Subcutaneous abdominal adipose tissue (tissue), 5 donors: ENCODE data around the gene LPAR3.

Experiments
- H3K27ac ChIP-seq: one replicate; pipeline ENCODE4 v1.7.0; 2013; ENCODE audit warnings: low read depth, mild to moderate bottlenecking, inconsistent platforms, low read length, moderate library complexity
- H3K27me3 ChIP-seq, 5 donors: one replicate each; pipeline ENCODE4 v1.7.0; 2013; ENCODE audit warnings: low read length in 5 of 5, inconsistent platforms in 1 of 5; ENCODE audit not compliant: control insufficient read depth in 5 of 5, insufficient read depth in 4 of 5
- H3K36me3 ChIP-seq, 5 donors: one replicate each; pipeline ENCODE4 v1.7.0; 2013; ENCODE audit warnings: low read length in 5 of 5; ENCODE audit not compliant: control insufficient read depth in 5 of 5, insufficient read depth in 5 of 5
- H3K4me1 ChIP-seq, 5 donors: one replicate each; pipeline ENCODE4 v1.7.0; 2013; ENCODE audit warnings: low read length in 5 of 5, mild to moderate bottlenecking in 3 of 5, moderate library complexity in 1 of 5; ENCODE audit not compliant: control insufficient read depth in 5 of 5, insufficient read depth in 5 of 5
- H3K4me3 ChIP-seq, 5 donors: one replicate each; pipeline ENCODE4 v1.7.0; 2013; ENCODE audit warnings: low read length in 5 of 5, low read depth in 1 of 5
- H3K9ac ChIP-seq, 5 donors: one replicate each; pipeline ENCODE4 v1.7.0; 2013; ENCODE audit warnings: low read length in 5 of 5, mild to moderate bottlenecking in 4 of 5, moderate library complexity in 3 of 5
- H3K9me3 ChIP-seq, 5 donors: one replicate each; pipeline ENCODE4 v1.7.0; 2013; ENCODE audit warnings: low read length in 5 of 5; ENCODE audit not compliant: control insufficient read depth in 5 of 5
- donor health status: healthy.
- donor health status: healthy.
- donor health status: healthy.
- donor health status: healthy.
- donor health status: healthy.

Gene LPAR3

GRCh38 chr1:84883286-84883685, 9.7 kb downstream of the LPAR3 start:
- H3K27me3 ChIP-seq: no peaks in the 10 kb centered on the region
- H3K36me3 ChIP-seq: no peaks in the 10 kb centered on the region
- H3K9me3 ChIP-seq: peaks cover 0 to 3% (median 0%) of the 10 kb centered on the region in 5 donors
- H3K4me3 ChIP-seq: no peak overlapping the region
- H3K27ac ChIP-seq: no peak overlapping the region
- H3K9ac ChIP-seq: no peak overlapping the region
- H3K4me1 ChIP-seq: no peaks in the 10 kb centered on the region

- H3K9me3 ChIP-seq: peaks cover 0 to 3% (median 0%) of the 10 kb centered on the region in 5 donors
- H3K27me3 ChIP-seq: peaks cover 0 to 7% (median 0%) of the 10 kb centered on the region in 5 donors
- H3K4me3 ChIP-seq: no peak overlapping the region
- no peak overlapping the region for H3K27ac ChIP-seq
- no peaks in the 10 kb centered on the region for H3K36me3 ChIP-seq
- no peaks in the 10 kb centered on the region for H3K4me1 ChIP-seq
- no peak overlapping the region for H3K9ac ChIP-seq
Measured at GRCh38 chr1:84877592-84877991, 15.4 kb downstream of the LPAR3 start.

- H3K36me3 ChIP-seq: no peaks in the 10 kb centered on the region
- H3K4me1 ChIP-seq: no peaks in the 10 kb centered on the region
- H3K4me3 ChIP-seq: no peak overlapping the region
- H3K27me3 ChIP-seq: peaks cover 0 to 7% (median 0%) of the 10 kb centered on the region in 5 donors
- H3K9me3 ChIP-seq: peaks cover 0 to 2% (median 0%) of the 10 kb centered on the region in 5 donors
- H3K27ac ChIP-seq: no peak overlapping the region
- no peak overlapping the region for H3K9ac ChIP-seq
Measured at GRCh38 chr1:84876353-84876752, 16.7 kb downstream of the LPAR3 start.

- no peak overlapping the region for H3K9ac ChIP-seq
- no peak overlapping the region for H3K27ac ChIP-seq
- peaks cover 0 to 2% (median 0%) of the 10 kb centered on the region in 5 donors for H3K9me3 ChIP-seq
- no peak overlapping the region for H3K4me3 ChIP-seq
- peaks cover 0 to 7% (median 0%) of the 10 kb centered on the region in 5 donors for H3K27me3 ChIP-seq
- H3K36me3 ChIP-seq: no peaks in the 10 kb centered on the region
- no peaks in the 10 kb centered on the region for H3K4me1 ChIP-seq
Measured at GRCh38 chr1:84873366-84873765, 19.6 kb downstream of the LPAR3 start.

- Histone ChIP-seq H3K4me3 (no peak overlapping the region), H3K36me3 (no peaks in the 10 kb centered on the region), H3K9ac (no peak overlapping the region), H3K27ac (no peak overlapping the region), H3K4me1 (no peaks in the 10 kb centered on the region), H3K27me3 (peaks cover 0 to 7% (median 0%) of the 10 kb centered on the region in 5 donors), H3K9me3 (peaks cover 0 to 2% (median 0%) of the 10 kb centered on the region in 5 donors)
Measured at GRCh38 chr1:84872696-84873355, 20.2 kb downstream of the LPAR3 start.

- Histone ChIP-seq H3K4me3 (no peak overlapping the region), H3K9me3 (peaks cover 0 to 2% (median 0%) of the 10 kb centered on the region in 5 donors), H3K4me1 (no peaks in the 10 kb centered on the region), H3K36me3 (no peaks in the 10 kb centered on the region), H3K27me3 (peaks cover 0 to 7% (median 0%) of the 10 kb centered on the region in 5 donors), H3K27ac (no peak overlapping the region), H3K9ac (no peak overlapping the region)
Measured at GRCh38 chr1:84871181-84871580, 21.8 kb downstream of the LPAR3 start.

GRCh38 chr1:84870591-84870990, 22.4 kb downstream of the LPAR3 start:
- Histone ChIP-seq H3K9me3 (no peaks in the 10 kb centered on the region), H3K27me3 (peaks cover 0 to 2% (median 0%) of the 10 kb centered on the region in 5 donors), H3K4me1 (no peaks in the 10 kb centered on the region), H3K27ac (no peak overlapping the region), H3K4me3 (no peak overlapping the region), H3K36me3 (no peaks in the 10 kb centered on the region), H3K9ac (no peak overlapping the region)

GRCh38 chr1:84869720-84870119, 23.3 kb downstream of the LPAR3 start:
- no peaks in the 10 kb centered on the region for H3K36me3 ChIP-seq
- peaks cover 0 to 2% (median 0%) of the 10 kb centered on the region in 5 donors for H3K27me3 ChIP-seq
- no peak overlapping the region for H3K9ac ChIP-seq
- H3K9me3 ChIP-seq: no peaks in the 10 kb centered on the region
- no peak overlapping the region for H3K4me3 ChIP-seq
- no peaks in the 10 kb centered on the region for H3K4me1 ChIP-seq
- H3K27ac ChIP-seq: no peak overlapping the region

- no peaks in the 10 kb centered on the region for H3K4me1 ChIP-seq
- H3K9ac ChIP-seq: no peak overlapping the region
- H3K9me3 ChIP-seq: no peaks in the 10 kb centered on the region
- H3K36me3 ChIP-seq: no peaks in the 10 kb centered on the region
- no peak overlapping the region for H3K27ac ChIP-seq
- peaks cover 0 to 2% (median 0%) of the 10 kb centered on the region in 5 donors for H3K27me3 ChIP-seq
- H3K4me3 ChIP-seq: no peak overlapping the region
Measured at GRCh38 chr1:84862810-84863251, 30.2 kb downstream of the LPAR3 start.

GRCh38 chr1:84861988-84862644, 30.9 kb downstream of the LPAR3 start:
- Histone ChIP-seq H3K4me1 (no peaks in the 10 kb centered on the region), H3K9ac (no peak overlapping the region), H3K27ac (no peak overlapping the region), H3K4me3 (no peak overlapping the region), H3K36me3 (no peaks in the 10 kb centered on the region), H3K27me3 (peaks cover 0 to 2% (median 0%) of the 10 kb centered on the region in 5 donors), H3K9me3 (no peaks in the 10 kb centered on the region)
